HG03039 (cell line): ENCODE data around the gene MARCHF9.
A peak's percentile ranks its signal among the peaks of the same experiment; 100 is the strongest.
"Not testable (repeated sequence)": the region's sequence is repeated elsewhere in the genome, so short reads cannot be mapped to it uniquely, and the experiment has no call there.

Experiments used
- ATAC-seq: cut with Tn5 transposase; IDR thresholded peaks from one replicate; pipeline ENCODE4 v1.9.1; 2021; ENCODE audit warnings: mild to moderate bottlenecking, moderate library complexity; ENCODE audit not compliant: unreplicated experiment

Gene MARCHF9, protein sequence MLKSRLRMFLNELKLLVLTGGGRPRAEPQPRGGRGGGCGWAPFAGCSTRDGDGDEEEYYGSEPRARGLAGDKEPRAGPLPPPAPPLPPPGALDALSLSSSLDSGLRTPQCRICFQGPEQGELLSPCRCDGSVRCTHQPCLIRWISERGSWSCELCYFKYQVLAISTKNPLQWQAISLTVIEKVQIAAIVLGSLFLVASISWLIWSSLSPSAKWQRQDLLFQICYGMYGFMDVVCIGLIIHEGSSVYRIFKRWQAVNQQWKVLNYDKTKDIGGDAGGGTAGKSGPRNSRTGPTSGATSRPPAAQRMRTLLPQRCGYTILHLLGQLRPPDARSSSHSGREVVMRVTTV

DNA sequence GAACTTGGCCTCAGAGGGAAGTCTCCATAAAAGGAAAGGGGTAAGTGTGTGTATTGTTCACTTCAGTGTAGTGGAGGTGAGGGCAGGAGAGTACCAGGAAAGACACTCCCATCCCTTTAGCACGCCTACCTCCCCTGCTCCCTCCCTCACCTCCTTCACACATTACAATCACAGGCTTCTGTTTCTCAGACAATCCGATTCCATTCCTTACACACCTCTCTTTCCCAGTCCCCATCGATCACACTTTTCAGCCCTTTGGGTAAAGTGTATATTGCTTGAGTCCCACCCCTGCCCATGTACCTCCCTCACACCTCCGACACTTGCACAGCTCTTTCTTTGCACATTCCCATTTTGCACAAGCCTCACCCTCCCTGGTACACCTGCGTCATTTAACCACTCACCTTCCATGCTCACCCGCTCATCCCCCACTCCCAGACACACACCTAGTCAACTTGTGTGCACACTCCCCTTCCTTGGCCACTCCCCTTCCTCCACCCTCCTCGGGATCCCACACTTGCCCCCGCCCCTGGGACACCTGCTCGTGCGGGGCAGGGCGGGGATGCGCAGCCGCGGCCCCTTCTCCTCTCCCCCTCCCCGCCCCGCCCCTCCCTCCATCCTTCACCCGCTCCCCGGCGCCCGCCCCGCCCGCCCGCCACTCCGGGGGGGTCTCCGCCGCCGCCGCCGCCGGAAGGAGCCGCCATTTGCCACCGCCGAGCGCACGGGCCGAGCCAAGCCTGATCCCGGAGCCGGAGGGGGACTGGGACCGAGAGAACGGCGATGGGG lies at the start of gene MARCHF9:
TSS of gene MARCHF9 (plus strand) at position 693 of the 783 bp plus-strand sequence. CDS start 426 bp downstream, outside the sequence.
- ATAC-seq: peak; percentile 29

DNA sequence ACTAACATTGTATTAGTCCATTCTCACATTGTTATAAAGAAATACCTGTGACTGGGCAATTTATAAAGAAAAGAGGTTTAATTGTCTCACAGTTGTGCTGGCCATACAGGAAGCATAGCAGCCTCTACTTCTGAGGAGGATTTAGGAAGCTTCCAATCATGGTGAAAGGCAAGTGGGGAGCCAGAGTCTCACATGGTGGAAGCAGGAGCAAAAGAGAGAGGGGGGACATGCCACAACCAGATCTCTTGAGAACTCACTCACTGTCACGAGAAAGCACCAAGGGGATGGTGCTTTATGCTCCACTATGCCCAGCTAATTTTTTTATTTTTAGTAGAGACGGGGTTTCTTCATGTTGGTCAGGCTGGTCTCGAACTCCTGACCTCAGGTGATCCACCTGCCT lies 47.7 kb upstream of the MARCHF9 start:
- no peak for ATAC-seq

DNA sequence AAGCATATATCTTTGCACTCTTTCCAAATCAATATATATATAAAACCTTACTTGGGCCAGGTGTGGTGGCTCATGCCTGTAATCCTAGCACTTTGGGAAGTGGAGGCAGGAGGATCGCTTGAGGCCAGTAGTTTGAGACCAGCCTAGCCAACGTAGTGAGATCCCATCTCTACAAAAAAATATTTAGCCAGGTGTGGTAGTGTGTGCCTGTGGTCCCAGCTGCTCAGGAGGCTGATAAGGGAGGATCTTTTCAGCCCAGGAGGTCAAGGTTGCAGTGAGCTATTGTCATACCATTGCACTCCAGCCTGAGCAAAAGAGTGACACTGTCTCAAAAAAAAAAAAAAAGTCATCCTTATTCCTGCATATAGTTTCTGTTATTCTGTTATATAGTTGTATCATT lies 46.6 kb upstream of the MARCHF9 start:
- no peak for ATAC-seq

DNA sequence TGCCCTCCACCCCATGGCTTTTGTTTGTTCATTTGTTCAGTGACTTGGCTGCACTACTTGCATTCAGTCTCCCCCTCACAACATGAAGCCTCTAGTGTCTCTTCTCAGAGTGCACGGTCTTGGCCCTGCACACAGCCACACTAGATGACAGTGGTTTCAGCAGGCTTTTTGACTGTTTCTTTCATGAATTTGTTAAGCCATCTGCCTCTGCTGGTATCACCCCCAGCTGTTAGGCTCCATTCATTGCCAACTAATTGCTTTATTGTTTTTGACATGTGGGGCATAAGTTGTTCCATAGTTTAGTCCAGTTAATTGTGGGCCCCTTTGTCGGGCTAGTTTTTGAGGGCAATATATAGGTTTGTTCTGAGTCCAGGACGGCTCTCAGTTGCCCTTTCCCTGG lies 42.2 kb upstream of the MARCHF9 start:
- ATAC-seq: no peak

DNA sequence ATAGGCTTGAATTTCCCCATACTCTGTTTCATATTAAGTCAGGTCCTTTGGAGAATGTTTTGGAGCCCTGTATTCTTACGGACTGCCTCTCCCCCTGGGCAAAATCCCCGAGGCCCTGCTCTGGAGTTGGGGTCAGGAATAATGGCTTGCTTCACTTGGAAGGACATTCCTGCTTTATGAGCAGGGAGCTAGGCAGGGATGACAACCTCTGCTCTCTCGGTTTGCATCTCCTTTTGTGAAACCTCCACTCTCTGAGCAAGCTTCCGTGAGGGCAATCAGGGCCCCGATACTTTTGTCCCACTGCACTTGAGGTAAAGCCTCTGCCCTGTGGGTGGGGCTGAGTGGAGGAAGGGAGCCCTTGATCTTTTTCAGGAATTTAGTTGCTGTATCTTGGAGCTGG lies 41.7 kb upstream of the MARCHF9 start:
- ATAC-seq: no peak

DNA sequence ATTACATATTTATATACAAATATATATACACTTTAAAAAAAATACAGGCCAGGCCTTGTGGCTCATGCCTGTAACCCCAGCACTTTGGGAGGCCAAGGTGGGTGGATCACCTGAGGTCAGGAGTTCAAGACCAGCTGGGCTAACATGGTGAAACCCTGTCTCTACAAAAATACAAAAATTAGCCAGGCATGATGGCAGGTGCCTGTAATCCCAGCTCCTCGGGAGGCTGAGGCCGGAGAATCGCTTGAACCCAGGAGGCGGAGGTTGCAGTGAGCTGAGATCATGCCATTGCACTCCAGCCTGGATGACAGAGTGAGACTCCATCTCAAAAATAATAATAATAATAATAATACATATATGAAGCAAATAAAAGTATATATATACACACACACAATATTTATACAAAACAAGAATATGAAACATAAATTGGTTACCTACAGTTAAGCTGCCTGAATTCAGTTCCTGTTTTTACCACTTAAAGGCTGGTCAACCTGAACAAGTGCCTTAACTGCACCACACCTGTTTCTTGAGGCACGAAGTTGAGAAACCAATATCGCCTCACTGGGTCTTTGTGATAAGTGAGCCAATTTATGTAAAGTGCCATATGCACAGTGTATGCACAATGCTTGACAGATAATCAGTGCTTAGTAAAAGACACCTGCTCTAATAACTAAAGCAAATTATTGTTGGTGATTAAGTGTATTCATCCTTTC lies 39.7 kb upstream of the MARCHF9 start:
- not testable (repeated sequence) for ATAC-seq

DNA sequence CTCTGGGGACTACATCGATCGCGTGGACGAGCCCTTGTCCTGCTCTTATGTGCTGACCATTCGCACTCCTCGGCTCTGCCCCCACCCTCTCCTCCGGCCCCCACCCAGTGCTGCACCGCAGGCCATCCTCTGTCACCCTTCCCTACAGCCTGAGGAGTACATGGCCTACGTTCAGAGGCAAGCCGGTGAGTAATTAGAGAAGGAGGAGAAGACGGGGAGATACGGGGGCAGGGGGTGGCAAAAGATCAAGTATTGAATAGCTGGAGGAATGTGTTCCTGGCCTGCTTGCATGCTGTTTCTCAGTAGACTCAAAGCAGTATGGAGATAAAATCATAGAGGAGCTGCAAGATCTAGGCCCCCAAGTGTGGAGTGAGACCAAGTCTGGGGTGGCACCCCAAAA lies 39.1 kb upstream of the MARCHF9 start:
- no peak for ATAC-seq

DNA sequence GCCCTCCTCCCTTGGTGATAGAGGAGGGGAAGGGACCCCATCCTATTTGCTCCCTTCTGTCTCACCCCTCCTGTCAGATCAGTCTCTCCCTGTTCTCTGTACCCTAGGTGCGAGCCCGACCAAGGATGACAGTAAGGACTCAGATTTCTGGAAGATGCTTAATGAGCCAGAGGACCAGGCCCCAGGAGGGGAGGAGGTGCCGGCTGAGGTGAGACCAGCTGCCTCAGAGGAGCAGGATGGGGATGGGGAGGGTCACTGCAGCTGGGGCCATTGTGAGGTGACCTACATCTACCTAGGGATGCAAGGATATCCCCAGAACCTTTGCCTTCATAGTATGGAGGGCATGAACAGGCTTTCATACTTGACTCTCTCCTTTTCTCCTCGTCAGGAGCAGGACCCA lies 38.6 kb upstream of the MARCHF9 start:
- ATAC-seq: no peak

DNA sequence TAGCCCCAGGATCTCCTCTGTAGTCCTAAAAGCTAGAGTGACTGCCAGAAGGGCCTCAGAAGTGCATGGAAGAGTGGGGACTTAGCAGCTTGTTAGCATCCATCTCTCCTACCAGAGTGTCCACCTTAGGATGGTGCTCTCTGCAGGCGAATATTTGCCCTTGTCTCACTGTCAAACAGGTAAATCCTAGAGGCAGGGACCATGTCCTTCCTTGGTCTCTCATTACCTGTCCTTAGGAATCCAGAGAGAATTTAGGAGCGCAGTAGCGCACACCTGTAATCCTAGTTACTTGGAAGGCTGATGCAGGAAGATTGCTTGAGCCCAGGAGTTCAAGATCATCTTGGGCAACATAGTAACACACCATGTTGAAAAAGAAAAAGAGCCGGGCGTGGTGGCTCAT lies 37.8 kb upstream of the MARCHF9 start:
- ATAC-seq: no peak

DNA sequence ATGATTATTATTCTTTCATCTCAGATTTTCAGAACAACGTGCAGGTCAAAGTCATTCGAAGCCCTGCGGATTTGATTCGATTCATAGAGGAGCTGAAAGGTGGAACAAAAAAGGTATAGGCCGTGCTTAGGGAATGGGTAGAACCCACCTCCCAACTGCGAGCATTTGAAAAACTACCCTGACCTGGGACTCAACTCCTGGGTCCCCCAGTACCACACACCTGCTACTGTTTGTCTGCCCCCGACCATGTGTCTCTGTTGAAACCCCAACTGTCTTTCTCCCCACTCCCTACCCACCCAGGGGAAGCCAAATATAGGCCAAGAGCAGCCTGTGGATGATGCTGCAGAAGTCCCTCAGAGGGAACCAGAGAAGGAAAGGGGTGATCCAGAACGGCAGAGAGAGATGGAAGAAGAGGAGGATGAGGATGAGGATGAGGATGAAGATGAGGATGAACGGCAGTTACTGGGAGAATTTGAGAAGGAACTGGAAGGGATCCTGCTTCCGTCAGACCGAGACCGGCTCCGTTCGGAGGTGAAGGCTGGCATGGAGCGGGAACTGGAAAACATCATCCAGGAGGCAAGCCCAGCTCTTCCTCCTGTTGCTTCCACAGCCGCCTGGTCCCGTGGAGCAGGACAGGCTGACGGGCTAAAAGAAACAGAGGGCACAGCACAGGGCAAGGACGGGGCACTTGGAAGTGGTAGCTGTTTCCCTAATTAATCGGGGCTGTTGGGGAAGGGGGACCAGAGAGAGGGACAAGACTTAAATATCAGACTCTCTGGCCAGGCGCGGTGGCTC lies 36.9 kb upstream of the MARCHF9 start:
- ATAC-seq: no peak

DNA sequence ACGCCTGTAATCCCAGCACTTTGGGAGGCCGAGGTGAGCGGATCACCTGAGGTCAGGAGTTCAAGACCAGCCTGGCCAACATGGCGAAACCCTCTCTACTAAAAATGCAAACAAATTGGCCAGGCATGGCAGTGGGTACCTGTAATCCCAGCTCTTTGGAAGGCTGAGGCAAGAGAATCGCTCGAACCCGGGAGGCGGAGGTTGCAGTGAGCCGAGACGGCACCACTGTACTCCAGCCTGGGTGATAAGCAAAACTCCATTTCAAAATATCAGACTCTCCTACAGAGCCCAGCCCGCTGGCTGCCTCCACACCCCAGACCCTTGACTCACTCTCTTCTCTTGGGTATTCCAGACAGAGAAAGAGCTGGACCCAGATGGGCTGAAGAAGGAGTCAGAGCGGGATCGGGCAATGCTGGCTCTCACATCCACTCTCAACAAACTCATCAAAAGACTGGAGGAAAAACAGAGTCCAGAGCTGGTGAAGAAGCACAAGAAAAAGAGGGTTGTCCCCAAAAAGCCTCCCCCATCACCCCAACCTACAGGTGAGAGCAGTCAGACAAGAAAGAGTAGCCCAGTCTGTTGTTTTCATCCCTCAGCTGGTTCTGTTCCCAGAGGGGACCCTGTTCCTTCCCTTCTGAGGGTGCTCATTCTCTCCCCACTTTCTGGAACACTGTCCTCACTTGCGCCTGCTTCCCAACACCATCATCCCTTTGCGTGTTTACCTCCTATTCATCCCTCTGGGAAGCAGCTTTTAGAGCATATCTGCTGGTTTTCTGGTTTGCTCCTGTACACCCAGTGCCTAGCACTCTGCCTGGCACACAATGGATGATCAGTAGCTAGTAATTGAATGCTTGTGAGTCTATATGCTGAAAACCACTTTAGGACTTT lies 36.0 kb upstream of the MARCHF9 start:
- ATAC-seq: no peak

DNA sequence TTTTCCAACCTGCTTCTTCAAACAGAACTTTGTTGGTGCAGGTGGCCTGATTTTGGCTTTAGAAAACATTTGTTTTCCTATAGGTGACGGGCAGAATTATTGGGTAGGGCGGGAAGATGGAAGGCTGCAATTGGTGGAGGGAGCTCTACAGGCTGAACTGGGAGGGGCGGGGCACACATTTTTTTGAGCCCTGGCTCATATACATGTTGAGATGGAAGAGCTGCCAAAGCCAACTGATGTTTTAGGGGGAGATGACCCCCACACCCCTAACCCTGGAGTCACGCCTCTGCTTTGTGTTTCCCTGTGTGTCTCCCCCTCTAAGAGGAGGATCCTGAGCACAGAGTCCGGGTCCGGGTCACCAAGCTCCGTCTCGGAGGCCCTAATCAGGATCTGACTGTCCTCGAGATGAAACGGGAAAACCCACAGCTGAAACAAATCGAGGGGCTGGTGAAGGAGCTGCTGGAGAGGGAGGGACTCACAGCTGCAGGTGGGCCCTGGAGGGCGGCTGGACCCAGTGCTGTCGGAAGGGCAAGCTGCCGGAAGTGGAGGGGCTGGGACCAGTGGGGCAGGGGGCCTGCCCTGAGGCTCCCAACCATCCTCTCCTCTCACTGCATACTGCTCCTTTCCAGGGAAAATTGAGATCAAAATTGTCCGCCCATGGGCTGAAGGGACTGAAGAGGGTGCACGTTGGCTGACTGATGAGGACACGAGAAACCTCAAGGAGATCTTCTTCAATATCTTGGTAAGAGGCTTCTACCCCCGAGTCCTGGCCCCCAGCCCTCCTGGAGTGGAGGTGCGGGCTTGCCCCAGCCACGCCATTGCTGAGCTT lies 34.9 kb upstream of the MARCHF9 start:
- ATAC-seq: no peak

DNA sequence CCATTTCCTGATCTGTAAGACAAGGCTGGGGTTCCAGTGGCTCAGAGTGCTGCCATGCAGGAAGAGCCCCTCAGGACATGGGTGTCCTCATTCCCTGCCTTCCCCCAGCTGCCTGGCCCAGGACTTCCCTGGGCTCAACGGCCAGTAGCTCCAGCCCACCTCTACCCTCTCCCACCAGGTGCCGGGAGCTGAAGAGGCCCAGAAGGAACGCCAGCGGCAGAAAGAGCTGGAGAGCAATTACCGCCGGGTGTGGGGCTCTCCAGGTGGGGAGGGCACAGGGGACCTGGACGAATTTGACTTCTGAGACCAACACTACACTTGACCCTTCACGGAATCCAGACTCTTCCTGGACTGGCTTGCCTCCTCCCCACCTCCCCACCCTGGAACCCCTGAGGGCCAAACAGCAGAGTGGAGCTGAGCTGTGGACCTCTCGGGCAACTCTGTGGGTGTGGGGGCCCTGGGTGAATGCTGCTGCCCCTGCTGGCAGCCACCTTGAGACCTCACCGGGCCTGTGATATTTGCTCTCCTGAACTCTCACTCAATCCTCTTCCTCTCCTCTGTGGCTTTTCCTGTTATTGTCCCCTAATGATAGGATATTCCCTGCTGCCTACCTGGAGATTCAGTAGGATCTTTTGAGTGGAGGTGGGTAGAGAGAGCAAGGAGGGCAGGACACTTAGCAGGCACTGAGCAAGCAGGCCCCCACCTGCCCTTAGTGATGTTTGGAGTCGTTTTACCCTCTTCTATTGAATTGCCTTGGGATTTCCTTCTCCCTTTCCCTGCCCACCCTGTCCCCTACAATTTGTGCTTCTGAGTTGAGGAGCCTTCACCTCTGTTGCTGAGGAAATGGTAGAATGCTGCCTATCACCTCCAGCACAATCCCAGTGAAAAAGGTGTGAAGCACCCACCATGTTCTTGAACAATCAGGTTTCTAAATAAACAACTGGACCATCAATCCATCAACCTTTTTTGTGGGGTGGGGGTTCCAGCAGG lies 34.0 kb upstream of the MARCHF9 start:
- no peak for ATAC-seq

DNA sequence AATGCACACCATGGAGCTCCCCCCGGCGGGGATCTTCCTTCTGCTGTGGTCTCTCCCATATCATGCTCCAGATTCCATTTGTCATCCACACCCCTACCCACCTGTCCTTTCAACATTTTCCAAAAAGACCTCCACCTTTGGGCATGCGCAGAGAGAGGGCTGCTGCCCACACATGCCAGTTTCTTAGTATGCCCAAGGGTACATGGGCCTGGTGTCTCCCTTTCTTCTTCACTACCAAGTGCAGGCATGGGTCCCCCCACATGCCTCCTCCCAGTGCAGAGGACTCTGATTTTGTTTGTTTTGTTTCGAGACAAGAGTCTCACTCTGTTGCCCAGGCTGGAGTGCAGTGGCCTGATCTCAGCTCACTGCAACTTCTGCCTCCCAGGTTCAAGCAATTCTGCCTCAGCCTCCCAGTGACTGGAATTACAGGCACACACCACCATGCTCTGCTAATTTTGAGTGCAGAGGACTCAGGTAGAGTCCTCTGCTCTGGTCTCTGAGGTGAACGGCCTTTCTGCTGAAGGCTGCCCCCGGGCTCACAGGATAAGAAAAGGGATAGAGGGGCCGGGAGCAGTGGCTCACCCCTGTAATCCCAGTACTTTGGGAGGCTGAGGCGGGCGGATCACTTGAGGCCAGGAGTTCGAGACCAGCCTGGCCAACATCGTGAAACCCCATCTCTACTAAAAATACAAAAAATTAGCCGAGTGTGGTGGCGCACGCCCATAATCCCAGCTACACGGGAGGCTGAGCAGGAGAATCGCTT lies 32.9 kb upstream of the MARCHF9 start:
- not testable (repeated sequence) for ATAC-seq

DNA sequence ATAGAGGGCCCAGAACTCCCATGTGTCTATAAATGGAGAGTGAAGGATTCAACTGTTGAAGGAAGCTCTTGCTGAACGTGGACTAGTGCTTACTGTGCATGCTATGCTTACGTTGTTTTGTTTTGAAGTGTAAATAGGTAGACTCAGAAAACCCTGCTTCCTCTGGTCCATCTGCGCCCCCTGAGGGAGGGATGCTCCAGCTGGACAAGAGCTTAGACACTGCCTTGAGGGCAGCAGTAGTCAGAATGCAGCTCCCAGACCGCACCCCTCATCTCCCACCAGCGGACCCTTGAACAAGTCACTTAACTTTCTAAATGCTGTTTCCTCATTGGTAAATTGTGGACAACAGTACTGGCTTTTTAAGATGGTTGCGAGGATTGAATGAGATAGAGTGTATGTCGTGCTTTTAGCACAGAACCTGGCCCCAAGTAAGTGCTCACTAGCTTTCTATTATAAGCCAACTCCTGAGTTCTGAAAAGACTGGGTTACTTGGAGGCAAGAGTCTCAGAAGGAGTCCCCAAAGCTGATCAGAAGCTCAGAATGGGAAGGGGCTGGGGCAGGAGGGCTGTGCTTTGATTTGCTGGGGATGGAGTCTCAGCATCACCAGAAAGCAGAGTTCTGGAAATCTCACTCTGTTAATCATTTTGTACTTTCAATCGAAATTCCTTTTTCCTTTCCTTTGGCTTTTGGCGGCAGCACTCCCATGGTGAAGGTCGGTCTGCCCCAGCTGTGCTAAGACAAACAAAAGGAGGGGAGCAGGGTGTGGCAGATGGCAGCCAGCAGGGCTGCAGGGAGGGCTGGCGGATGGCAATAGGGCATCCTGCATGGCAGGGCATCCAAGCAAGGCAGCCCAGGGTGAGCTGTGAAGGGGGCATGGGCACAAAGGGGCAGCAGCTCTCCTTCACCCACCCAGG lies 31.9 kb upstream of the MARCHF9 start:
- no peak for ATAC-seq

DNA sequence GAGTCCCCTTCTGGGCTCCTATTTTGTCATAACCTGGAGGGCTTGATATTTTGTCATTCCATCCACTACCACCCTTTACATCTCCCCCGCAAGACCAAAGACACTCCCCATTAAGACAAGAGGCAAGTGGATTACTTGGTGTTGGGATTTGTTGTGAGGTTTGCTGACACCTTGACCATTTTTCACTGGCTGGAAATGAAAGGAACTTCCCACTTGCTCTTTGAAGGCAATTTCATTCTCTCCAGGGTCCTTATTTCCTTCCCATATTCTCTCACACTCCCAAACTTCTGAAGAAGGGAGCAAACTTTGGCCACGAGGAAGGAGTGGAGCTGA lies 31.3 kb upstream of the MARCHF9 start:
- ATAC-seq: no peak
